GM18861 (cell line): ENCODE data around the gene AMT.

Source experiments
- ATAC-seq: cut with Tn5 transposase; IDR thresholded peaks from one replicate; pipeline ENCODE4 v1.9.1; 2021; ENCODE audit not compliant: unreplicated experiment

Gene AMT

DNA sequence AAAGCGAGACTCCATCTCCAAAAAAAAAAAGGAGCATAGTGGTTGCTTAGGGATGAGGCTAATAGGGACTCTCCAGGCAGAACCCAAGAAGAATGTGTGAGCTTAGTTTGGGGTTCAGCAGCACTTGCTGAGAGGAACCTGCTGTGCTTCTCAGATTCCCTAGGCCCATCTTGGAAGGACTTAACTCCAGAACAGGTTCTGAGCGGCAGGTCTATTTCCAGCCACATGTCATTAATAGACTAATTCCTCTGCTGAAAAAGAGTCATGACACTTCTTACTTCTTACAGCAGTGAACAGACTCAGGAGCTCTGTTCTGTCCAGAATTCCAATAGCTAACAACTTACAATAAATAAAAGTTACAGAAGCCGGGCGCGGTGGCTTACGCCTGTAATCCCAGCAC lies 33.0 kb downstream of the AMT start:
- no peak for ATAC-seq

DNA sequence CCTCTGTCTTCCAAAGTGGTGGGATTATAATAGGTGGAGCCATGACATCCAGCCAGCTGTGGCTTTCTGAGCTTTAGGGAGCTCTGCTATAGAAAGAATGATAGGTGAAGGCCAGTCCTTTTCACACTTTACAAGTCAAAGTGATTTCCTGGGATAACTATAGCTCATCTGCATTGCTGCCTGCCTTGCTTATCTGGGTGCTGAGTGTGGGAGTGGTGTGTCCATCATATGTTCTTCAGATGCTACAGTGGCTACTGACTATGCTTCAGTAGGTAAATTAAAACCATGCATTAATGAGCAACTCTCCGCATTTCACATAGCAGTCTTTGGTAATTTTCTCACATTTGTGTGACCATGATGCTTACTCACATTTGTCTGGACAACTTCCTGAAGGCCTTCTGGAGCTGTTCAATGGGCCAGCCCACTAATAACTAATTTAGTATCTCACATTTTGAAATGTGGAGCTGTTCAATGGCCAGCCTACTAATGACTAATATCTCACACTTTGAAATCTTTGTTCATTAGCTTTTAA lies 33.9 kb downstream of the AMT start:
- ATAC-seq = no peak

GRCh38 chr3:49387721-49388120 lies 34.6 kb downstream of the AMT start:
- ATAC-seq = no peak

- no peak for ATAC-seq
Observed at GRCh38 chr3:49386056-49386756, 36.1 kb downstream of the AMT start.

- ATAC-seq = no peak
Observed at GRCh38 chr3:49385617-49386016, 36.7 kb downstream of the AMT start.

GRCh38 chr3:49383387-49383786 lies 38.9 kb downstream of the AMT start:
- no peak for ATAC-seq

DNA sequence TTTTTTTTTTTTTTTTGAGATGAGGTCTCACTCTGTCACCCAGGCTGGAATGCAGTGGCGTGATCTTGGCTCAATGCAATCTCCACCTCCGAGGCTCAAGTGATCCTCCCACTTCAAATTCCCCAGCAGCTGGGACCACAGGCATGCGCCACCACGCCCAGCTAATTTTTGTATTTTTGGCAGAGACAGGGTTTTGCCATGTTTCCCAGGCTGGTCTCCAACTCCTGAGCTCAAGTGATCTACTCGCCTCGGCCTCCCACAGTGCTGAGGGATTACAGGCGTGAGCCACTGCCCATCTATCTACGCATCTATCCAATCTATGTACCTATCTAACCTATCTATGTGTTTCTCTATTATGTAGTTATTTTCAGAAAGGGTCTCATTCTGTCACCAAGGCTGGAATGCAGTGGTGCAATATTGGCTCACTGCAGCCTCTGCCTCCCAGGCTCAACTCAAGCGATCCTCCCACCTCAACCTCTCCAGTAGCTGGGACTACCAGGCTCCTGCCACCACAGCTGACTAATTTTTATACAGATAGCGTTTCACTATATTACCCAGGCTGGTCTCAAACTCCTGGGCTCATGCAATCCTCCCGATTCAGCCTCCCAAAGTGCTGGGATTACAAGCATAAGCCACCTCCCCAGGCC lies 43.9 kb downstream of the AMT start:
- ATAC-seq = no peak

DNA sequence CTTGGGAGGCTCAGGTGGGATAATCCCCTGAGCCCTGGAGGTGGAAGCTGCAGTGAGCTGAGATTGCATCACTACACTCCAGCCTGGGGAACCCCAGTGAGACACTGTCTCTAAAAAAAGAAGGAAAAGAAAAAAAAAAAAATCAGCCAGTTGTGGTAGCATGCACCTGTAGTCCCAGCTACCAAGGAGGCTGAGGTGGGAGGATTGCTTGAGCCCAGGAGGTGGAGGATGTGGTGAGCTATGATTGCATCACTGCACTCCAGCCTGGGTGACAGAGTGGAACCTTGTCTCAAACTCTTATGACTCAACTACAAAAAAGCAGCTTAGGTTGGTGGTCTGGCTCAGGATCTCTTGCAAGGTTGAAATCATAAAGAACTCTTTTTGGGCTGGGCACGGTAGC lies 44.8 kb downstream of the AMT start:
- ATAC-seq = no peak

DNA sequence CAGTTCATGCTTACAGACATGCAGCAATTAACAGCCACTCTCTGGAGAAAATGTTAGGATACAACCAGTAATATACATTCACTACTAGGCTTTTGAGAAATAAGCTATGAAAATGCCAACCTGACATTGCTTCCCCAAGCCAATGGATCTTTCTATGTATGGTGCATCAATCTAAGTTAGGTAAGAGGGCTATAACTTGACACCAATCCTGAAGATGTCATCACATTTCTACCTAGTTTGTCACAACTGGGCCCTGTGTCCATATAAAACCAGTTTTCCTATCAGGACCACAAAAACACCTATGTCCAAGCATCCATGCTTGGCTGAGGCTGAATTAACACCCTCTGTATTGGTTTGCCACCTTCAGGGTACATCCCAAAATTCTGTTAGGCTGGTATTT lies 50.3 kb downstream of the AMT start:
- ATAC-seq = no peak

DNA sequence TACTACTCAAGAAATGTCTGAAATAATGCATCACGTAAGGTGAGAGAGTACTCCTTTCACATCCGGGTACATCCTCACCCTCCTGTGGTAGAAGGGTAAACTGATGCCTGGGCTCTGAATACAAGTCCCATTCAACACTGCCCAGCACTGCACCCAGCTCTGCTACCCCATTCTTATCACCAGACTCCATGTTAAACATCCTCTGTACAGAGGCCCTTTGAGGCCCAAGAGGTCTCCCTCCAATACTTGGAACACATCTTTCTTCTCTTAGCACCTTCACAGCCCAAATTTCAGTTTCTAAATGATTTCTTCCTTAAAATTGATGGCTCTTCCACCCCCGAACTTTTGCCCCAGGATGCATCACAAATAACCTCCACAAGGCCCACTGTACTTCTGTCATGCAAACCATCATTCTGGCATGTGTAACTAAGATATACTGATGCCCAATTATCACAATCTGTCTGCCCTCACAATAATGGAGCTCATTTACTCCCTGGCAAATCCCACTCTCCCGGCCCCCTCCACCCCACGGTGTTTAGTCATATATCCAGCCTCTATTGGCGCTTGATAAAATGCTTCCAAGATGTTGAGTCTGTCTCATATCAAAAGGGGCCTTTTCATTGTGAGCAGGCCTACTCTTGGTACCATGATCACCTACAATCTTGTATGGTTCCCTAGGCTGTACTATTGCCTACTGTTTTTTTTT lies 51.5 kb downstream of the AMT start:
- ATAC-seq = no peak
